Peyer's patch (tissue), 4 donors: ENCODE results near the gene MARS1. TPM values are rescaled to one million over a fixed set of nuclear protein-coding genes. Genes with fewer than 3 reads are reported as not detected.
"Not testable (repeated sequence)": the region's sequence is repeated elsewhere in the genome, so short reads cannot be mapped to it uniquely, and the experiment has no call there.

ENCODE experiments used
- DNase-seq, 3 donors: peaks; one replicate each; pipeline ENCODE4 v3.0.0-alpha.2; 2017 to 2019
- H3K27ac ChIP-seq, 4 donors: fragments of 200-600 bp; sonication (generic); one replicate each; pipeline ENCODE4 v1.5.1; 2016 to 2019
- H3K27me3 ChIP-seq, 2 donors: fragments of 200-600 bp; sonication (generic); one replicate each; pipeline ENCODE4 v1.5.1; 2019
- H3K36me3 ChIP-seq, 3 donors: fragments of 200-600 bp; sonication (generic); one replicate each; pipeline ENCODE4 v1.5.1; 2016 to 2019
- H3K4me1 ChIP-seq, 4 donors: fragments of 200-600 bp; sonication (generic); one replicate each; pipeline ENCODE4 v1.5.1; 2016 to 2019
- H3K4me3 ChIP-seq, 4 donors: fragments of 200-600 bp; sonication (generic); 1 replicate in 3 of 4; 2 replicates in 1 of 4; pipeline ENCODE4 v1.5.1; 2016 to 2019; ENCODE audit warnings: mild to moderate bottlenecking in 1 of 4
- H3K9me3 ChIP-seq, 4 donors: fragments of 200-600 bp; sonication (generic); one replicate each; pipeline ENCODE4 v1.5.1; 2016 to 2019; ENCODE audit warnings: mild to moderate bottlenecking in 1 of 4
- CTCF ChIP-seq, 6 experiments: fragments of 450-650 bp in 4 of 6; fragments of 200-600 bp in 2 of 6; sonication (generic) in 1 of 6; IDR thresholded peaks; one replicate each; pipeline ENCODE4 v1.5.1; 2017 to 2019; ENCODE audit warnings: antibody characterized with exemption in 6 of 6, mild to moderate bottlenecking in 3 of 6, moderate library complexity in 1 of 6
- POLR2A ChIP-seq, 2 donors: fragments of 450-650 bp; IDR thresholded peaks; one replicate each; pipeline ENCODE4 v1.5.1; 2017; ENCODE audit warnings: antibody characterized with exemption in 2 of 2, mild to moderate bottlenecking in 2 of 2, moderate library complexity in 2 of 2
- total RNA-seq, 4 donors: library from RNA; depleted of rRNA; stranded (reverse); fragments of >200 nt; gene quantifications; one replicate each; pipeline ENCODE4 v1.1.0, GENCODE V29; 2016

Gene MARS1
- total RNA-seq, 4 donors from 2014 or later, result 40.6 to 97.4 (median 63.5) TPM

GRCh38 chr12:57554453-57554852, 66.6 kb downstream of the MARS1 start:
- H3K4me3 ChIP-seq, result no peak overlapping the region
- peaks cover 0 to 10% (median 3%) of the 10 kb centered on the region in 4 donors for H3K4me1 ChIP-seq
- no peak for DNase-seq
- H3K9me3 ChIP-seq, result no peaks in the 10 kb centered on the region
- no peaks in the 10 kb centered on the region for H3K36me3 ChIP-seq
- no peaks in the 10 kb centered on the region for H3K27me3 ChIP-seq
- H3K27ac ChIP-seq, result no peak overlapping the region
- TF ChIP-seq CTCF (IDR thresholded peaks at IDR 0.05) (no peak), POLR2A (IDR thresholded peaks at IDR 0.05) (no peak)

- Histone ChIP-seq H3K4me1 (peaks cover 0 to 5% (median 3%) of the 10 kb centered on the region in 4 donors), H3K36me3 (no peaks in the 10 kb centered on the region), H3K27me3 (no peaks in the 10 kb centered on the region), H3K9me3 (no peaks in the 10 kb centered on the region), H3K27ac (no peak overlapping the region), H3K4me3 (no peak overlapping the region)
- no peak for TF ChIP-seq CTCF (IDR thresholded peaks at IDR 0.05)
- no peak for TF ChIP-seq POLR2A (IDR thresholded peaks at IDR 0.05)
- DNase-seq, result no peak
These were observed 67.0 kb downstream of the MARS1 start for GRCh38 chr12:57554897-57555296.

GRCh38 chr12:57558864-57559263, 71.0 kb downstream of the MARS1 start:
- no peaks in the 10 kb centered on the region for H3K4me1 ChIP-seq
- H3K27me3 ChIP-seq, result no peaks in the 10 kb centered on the region
- no peak for DNase-seq
- H3K36me3 ChIP-seq, result no peaks in the 10 kb centered on the region
- TF ChIP-seq CTCF (IDR thresholded peaks at IDR 0.05), result no peak
- no peak for TF ChIP-seq POLR2A (IDR thresholded peaks at IDR 0.05)
- H3K9me3 ChIP-seq, result no peaks in the 10 kb centered on the region
- no peak overlapping the region for H3K4me3 ChIP-seq
- H3K27ac ChIP-seq, result no peak overlapping the region

GRCh38 chr12:57560516-57560915, 72.6 kb downstream of the MARS1 start:
- no peak overlapping the region for H3K4me3 ChIP-seq
- TF ChIP-seq CTCF (IDR thresholded peaks at IDR 0.05), result no peak
- no peak for TF ChIP-seq POLR2A (IDR thresholded peaks at IDR 0.05)
- no peaks in the 10 kb centered on the region for H3K36me3 ChIP-seq
- no peaks in the 10 kb centered on the region for H3K4me1 ChIP-seq
- no peaks in the 10 kb centered on the region for H3K9me3 ChIP-seq
- DNase-seq, result no peak
- no peak overlapping the region for H3K27ac ChIP-seq
- H3K27me3 ChIP-seq, result no peaks in the 10 kb centered on the region

GRCh38 chr12:57561117-57561516, 73.2 kb downstream of the MARS1 start:
- not testable (repeated sequence) for H3K4me1 ChIP-seq, H3K4me3 ChIP-seq, H3K9me3 ChIP-seq, H3K27me3 ChIP-seq, H3K36me3 ChIP-seq, H3K27ac ChIP-seq, DNase-seq

- Histone ChIP-seq H3K4me3 (no peak overlapping the region), H3K9me3 (no peaks in the 10 kb centered on the region)
- no peak for DNase-seq
These were observed 75.5 kb downstream of the MARS1 start for GRCh38 chr12:57563358-57563757.

More at GRCh38 chr12:57563358-57563757, 75.5 kb downstream of the MARS1 start:
- TF ChIP-seq POLR2A (IDR thresholded peaks at IDR 0.05) (no peak), CTCF (IDR thresholded peaks at IDR 0.05) (no peak)
- Histone ChIP-seq H3K36me3 (no peaks in the 10 kb centered on the region), H3K27ac (no peak overlapping the region), H3K4me1 (no peaks in the 10 kb centered on the region), H3K27me3 (no peaks in the 10 kb centered on the region)
